ENCODE results near the gene MTM1. TPM values are rescaled to one million over a fixed set of nuclear protein-coding genes. Genes with fewer than 3 reads are reported as not detected.

The MTM1 gene
- total and polyA plus RNA-seq, 12 donors, result 2.4 to 14.0 (median 10.2) TPM

- no peak for TF ChIP-seq CTCF (IDR thresholded peaks at IDR 0.05)
- intact Hi-C loops (cut with DNase I), result no loop called here
- ATAC-seq, result no peak
Observed at GRCh38 chrX:150623583-150623982, 55.2 kb downstream of the MTM1 start.

GRCh38 chrX:150625097-150625496 lies 56.7 kb downstream of the MTM1 start:
- Histone ChIP-seq H3K27ac (no peak overlapping the region), H3K36me3 (peaks cover 0 to 54% (median 0%) of the 10 kb centered on the region in 9 donors), H3K27me3 (no peaks in the 10 kb centered on the region), H3K4me1 (no peaks in the 10 kb centered on the region), H3K4me3 (no peak overlapping the region), H3K9me3 (no peaks in the 10 kb centered on the region)
- no peak for ATAC-seq
- DNase-seq, result no peak
- no peak for TF ChIP-seq CTCF (IDR thresholded peaks at IDR 0.05)
- 92 to 93% methylated on average over 6 of the region's 6 CpGs for WGBS, 2 donors
- intact Hi-C loops (cut with DNase I), result no loop called here

More at GRCh38 chrX:150623583-150623982, 55.2 kb downstream of the MTM1 start:
- DNase-seq, result no peak
- no peaks in the 10 kb centered on the region for H3K9me3 ChIP-seq
- H3K27ac ChIP-seq, result no peak overlapping the region
- peaks cover 0 to 54% (median 0%) of the 10 kb centered on the region in 9 donors for H3K36me3 ChIP-seq
- H3K27me3 ChIP-seq, result no peaks in the 10 kb centered on the region
- H3K4me3 ChIP-seq, result no peak overlapping the region
- H3K4me1 ChIP-seq, result no peaks in the 10 kb centered on the region

GRCh38 chrX:150625875-150626274 lies 57.5 kb downstream of the MTM1 start:
- Histone ChIP-seq H3K36me3 (peaks cover 0 to 55% (median 0%) of the 10 kb centered on the region in 9 donors), H3K27me3 (no peaks in the 10 kb centered on the region), H3K27ac (no peak overlapping the region), H3K4me1 (no peaks in the 10 kb centered on the region), H3K4me3 (no peak overlapping the region), H3K9me3 (no peaks in the 10 kb centered on the region)
- 96% methylated on average over 3 of the region's 3 CpGs for WGBS, 2 donors
- intact Hi-C loops (cut with DNase I), result no loop called here
- DNase-seq (no peak), ATAC-seq (no peak)
- no peak for TF ChIP-seq CTCF (IDR thresholded peaks at IDR 0.05)

- TF ChIP-seq CTCF (IDR thresholded peaks at IDR 0.05), result no peak
- DNase-seq (no peak), ATAC-seq (no peak)
- Histone ChIP-seq H3K27ac (no peak overlapping the region), H3K27me3 (no peaks in the 10 kb centered on the region), H3K4me1 (no peaks in the 10 kb centered on the region), H3K4me3 (no peak overlapping the region), H3K9me3 (no peaks in the 10 kb centered on the region), H3K36me3 (peaks cover 0 to 48% (median 0%) of the 10 kb centered on the region in 9 donors)
- intact Hi-C loops (cut with DNase I), result no loop called here
Observed at GRCh38 chrX:150627957-150628356, 59.5 kb downstream of the MTM1 start.
